Lung (tissue), 12 donors: Measurements from ENCODE around the gene CEACAM3. TPM values are rescaled to one million over a fixed set of nuclear protein-coding genes. Genes with fewer than 3 reads are reported as not detected.

Experiments used
- ATAC-seq: fragments of 200-7000 bp; cut with Tn5 transposase; one replicate; pipeline ENCODE4 v1.9.1; 2020; ENCODE audit warnings: moderate number of reproducible peaks; ENCODE audit not compliant: insufficient read depth, low FRiP score
- DNase-seq, 3 donors: peaks; one replicate each; pipeline ENCODE4 v3.0.0-alpha.2; 2013 to 2017
- H3K27ac ChIP-seq, 2 donors: one replicate each; pipeline ENCODE4 v1.5.1; 2013; ENCODE audit warnings: mild to moderate bottlenecking in 2 of 2, moderate library complexity in 2 of 2, control low read depth in 1 of 2, inconsistent platforms in 1 of 2, low read depth in 1 of 2, low read length in 1 of 2
- H3K27me3 ChIP-seq, 3 donors: one replicate each; pipeline ENCODE4 v1.5.1; 2013; ENCODE audit warnings: low read length in 2 of 3; ENCODE audit not compliant: control insufficient read depth in 3 of 3, insufficient read depth in 3 of 3
- H3K36me3 ChIP-seq, 4 donors: one replicate each; pipeline ENCODE4 v1.5.1; 2013; ENCODE audit warnings: low read length in 4 of 4, mild to moderate bottlenecking in 1 of 4, moderate library complexity in 1 of 4; ENCODE audit not compliant: control insufficient read depth in 4 of 4, insufficient read depth in 4 of 4
- H3K4me1 ChIP-seq, 5 donors: one replicate each; pipeline ENCODE4 v1.5.1; 2013; ENCODE audit warnings: low read length in 5 of 5, mild to moderate bottlenecking in 2 of 5, moderate library complexity in 1 of 5; ENCODE audit not compliant: control insufficient read depth in 5 of 5, insufficient read depth in 5 of 5
- H3K4me3 ChIP-seq: one replicate; pipeline ENCODE4 v1.5.1; 2013; ENCODE audit warnings: mild to moderate bottlenecking, control low read depth, moderate library complexity
- H3K9ac ChIP-seq, 2 donors: one replicate each; pipeline ENCODE4 v1.5.1; 2013; ENCODE audit warnings: low read length in 2 of 2, control low read depth in 1 of 2; ENCODE audit not compliant: insufficient read depth in 1 of 2
- H3K9me3 ChIP-seq, 4 donors: one replicate each; pipeline ENCODE4 v1.5.1; 2013; ENCODE audit warnings: low read length in 3 of 4, mild to moderate bottlenecking in 1 of 4, moderate library complexity in 1 of 4; ENCODE audit not compliant: control insufficient read depth in 4 of 4, insufficient read depth in 3 of 4
- CTCF ChIP-seq: IDR thresholded peaks from 2 replicates; pipeline ENCODE4 v1.5.1; 2012; ENCODE audit warnings: mild to moderate bottlenecking; ENCODE audit errors: control extremely low read depth, extremely low read depth
- WGBS, 2 donors: extraction: QIAGEN DNeasy Blood & Tissue Kit; methylation state at CpG; one replicate each; pipeline ENCODE4 v1.1.7; 2013; 5-methylcytosine and 5-hydroxymethylcytosine counted together
- polyA plus RNA-seq, 2 donors: library from polyadenylated mRNA; stranded (reverse); fragments of 200-250 nt; gene quantifications; one replicate each; pipeline ENCODE4 v1.2.1, GENCODE V29; 2013
- total RNA-seq, 2 donors: library from RNA; depleted of rRNA in 1 of 2; stranded (reverse); fragments of >200 nt in 1 of 2; gene quantifications; one replicate each; pipeline ENCODE4 v1.2.1, GENCODE V29; 2014 to 2021
- donor health status: control.
- donor health status: control.
- donor health status: Bipolar disorder and iron deficiency.
- donor health status: healthy.
- donor health status: DM: yes; HTN: yes; CAD: no.

Gene CEACAM3
- total and polyA plus RNA-seq, 4 donors: 1.2 to 21.9 (median 3.7) TPM

GRCh38 chr19:41853768-41854167 lies 57.4 kb downstream of the CEACAM3 start:
- H3K9ac ChIP-seq: no peak overlapping the region
- H3K4me3 ChIP-seq: no peak overlapping the region
- H3K9me3 ChIP-seq: no peaks in the 10 kb centered on the region
- TF ChIP-seq CTCF: no peak
- 59 to 61% methylated on average over 2 of the region's 2 CpGs for WGBS, 2 donors
- ATAC-seq: no peak
- H3K36me3 ChIP-seq: no peaks in the 10 kb centered on the region
- DNase-seq: no peak
- H3K27me3 ChIP-seq: peaks cover 0 to 6% (median 3%) of the 10 kb centered on the region in 3 donors
- no peak overlapping the region for H3K27ac ChIP-seq
- no peaks in the 10 kb centered on the region for H3K4me1 ChIP-seq

GRCh38 chr19:41859213-41859617 lies 62.8 kb downstream of the CEACAM3 start:
- no peak for DNase-seq
- WGBS, 2 donors: 4 to 6% methylated on average over 8 of the region's 8 CpGs

GRCh38 chr19:41859618-41860418 lies 63.4 kb downstream of the CEACAM3 start, which contains the start of gene RPS19:
TSS of gene RPS19 (plus strand) at chr19:41860255. CDS start at chr19:41860775, 520 bp downstream.
- Histone ChIP-seq H3K27me3 (no peaks in the 10 kb centered on the region), H3K9me3 (no peaks in the 10 kb centered on the region), H3K9ac (peak within 1 kb of the TSS; percentile 90 to 93), H3K4me3 (peak within 1 kb of the TSS; percentile 91), H3K4me1 (peaks cover 8 to 20% (median 12%) of the 10 kb centered on the region in 5 donors), H3K27ac (peak within 1 kb of the TSS; percentile 94 to 96), H3K36me3 (peaks cover 14 to 34% (median 27%) of the 10 kb centered on the region in 4 donors)
- ATAC-seq: peak; percentile 95
- TF ChIP-seq CTCF: no peak
- WGBS, 2 donors: 0% methylated on average over 73 to 76 of the region's 76 CpGs
- DNase-seq: peak; percentile 99 to 100 (median 100)

More at GRCh38 chr19:41859213-41859617, 62.8 kb downstream of the CEACAM3 start:
- Histone ChIP-seq H3K9me3 (no peaks in the 10 kb centered on the region), H3K36me3 (peaks cover 8 to 28% (median 23%) of the 10 kb centered on the region in 4 donors), H3K27me3 (no peaks in the 10 kb centered on the region), H3K4me3 (no peak overlapping the region), H3K9ac (peak overlapping the region in 1 of 2 donors; percentile 38), H3K27ac (peak overlapping the region; percentile 71 to 82), H3K4me1 (peaks cover 8 to 20% (median 12%) of the 10 kb centered on the region in 5 donors)
- no peak for TF ChIP-seq CTCF
- ATAC-seq: no peak
